ENCODE results near the gene CCR5. TPM values are rescaled to one million over a fixed set of nuclear protein-coding genes. Genes with fewer than 3 reads are reported as not detected.

CCR5 gene
- polyA plus RNA-seq, 3 donors: 1.2 to 3.6 (median 3.1) TPM

DNA sequence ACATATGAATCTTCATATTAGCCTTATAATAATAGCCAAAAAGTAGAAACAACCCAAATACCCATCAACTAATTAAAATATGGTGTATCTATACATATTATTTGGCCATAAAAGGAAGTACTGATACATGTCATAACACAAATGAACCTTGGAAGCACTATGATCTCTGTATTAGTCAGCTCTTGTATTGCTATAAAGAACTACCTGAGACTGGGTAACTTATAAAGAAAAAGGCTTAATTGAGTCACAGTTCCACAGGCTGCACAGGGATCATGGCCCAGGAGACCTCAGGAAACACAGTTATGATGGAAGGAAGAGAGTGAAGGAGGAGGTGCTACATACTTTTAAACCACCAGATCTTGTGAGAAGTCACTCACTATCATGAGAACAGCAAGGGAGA is 32.8 kb upstream of the CCR5 start:
- no peak overlapping the region for H3K27ac ChIP-seq (ENCODE audit: low read depth in 1 of 2, low read length in 2 of 2)
- H3K27me3 ChIP-seq (ENCODE audit: control insufficient read depth in 2 of 2, insufficient read depth in 2 of 2, low read length in 2 of 2): no peaks in the 10 kb centered on the region
- H2AFZ ChIP-seq (ENCODE audit: insufficient read depth, low read depth, low read length, poor library complexity, severe bottlenecking): no peak overlapping the region
- peaks cover 0 to 13% of the 10 kb centered on the region in 2 donors for H3K4me1 ChIP-seq (ENCODE audit: control insufficient read depth in 1 of 2, insufficient read depth in 2 of 2, low read length in 2 of 2)
- Mint-ChIP-seq H3K27me3 (ENCODE audit: low read depth in 3 of 3) (no peaks in the 10 kb centered on the region), H3K9me3 (peaks cover 22 to 26% (median 24%) of the 10 kb centered on the region in 7 donors), H3K36me3 (peaks cover 6 to 17% of the 10 kb centered on the region in 2 donors), H3K4me3 (no peak overlapping the region), H3K4me1 (peaks cover 14% of the 10 kb centered on the region), H3K27ac (no peak overlapping the region)
- H3K4me2 ChIP-seq (replicated peaks; ENCODE audit: extremely low read depth, low read length, poor library complexity, severe bottlenecking): no peak overlapping the region
- intact Hi-C loops (cut with micrococcal nuclease): no loop called here
- no peak overlapping the region for H3K9ac ChIP-seq (ENCODE audit: insufficient read depth, low read length, poor library complexity, severe bottlenecking)
- no peaks in the 10 kb centered on the region for H4K20me1 ChIP-seq (ENCODE audit: insufficient read depth, low read length)
- no peak overlapping the region for H3K4me3 ChIP-seq (replicated peaks in 1 of 3; ENCODE audit: low read depth in 2 of 3, low read length in 3 of 3)
- H3K36me3 ChIP-seq (replicated peaks in 1 of 2; ENCODE audit: control insufficient read depth in 1 of 2, insufficient read depth in 2 of 2, low read length in 2 of 2): peaks cover 0 to 12% of the 10 kb centered on the region in 2 donors
- no peak for DNase-seq
- peaks cover 19 to 23% of the 10 kb centered on the region in 2 donors for H3K9me3 ChIP-seq (replicated peaks in 1 of 2; ENCODE audit: control insufficient read depth in 1 of 2, insufficient read depth in 1 of 2, low read length in 2 of 2)
- H3K79me2 ChIP-seq (ENCODE audit: insufficient read depth, low read length): no peaks in the 10 kb centered on the region
- no peak for TF ChIP-seq CTCF (IDR thresholded peaks at IDR 0.05)

GRCh38 chr3:46338840-46339239 is 31.9 kb upstream of the CCR5 start:
- peaks cover 6 to 17% of the 10 kb centered on the region in 2 donors for H3K36me3 Mint-ChIP-seq
- H3K9ac ChIP-seq (ENCODE audit: insufficient read depth, low read length, poor library complexity, severe bottlenecking): no peak overlapping the region
- H3K4me3 Mint-ChIP-seq: no peak overlapping the region
- no peaks in the 10 kb centered on the region for H4K20me1 ChIP-seq (ENCODE audit: insufficient read depth, low read length)
- WGBS (ENCODE audit: insufficient coverage): 100% methylated on average over 1 of the region's 1 CpG
- H2AFZ ChIP-seq (ENCODE audit: insufficient read depth, low read depth, low read length, poor library complexity, severe bottlenecking): no peak overlapping the region
- TF ChIP-seq CTCF (IDR thresholded peaks at IDR 0.05): no peak
- H3K27me3 Mint-ChIP-seq (ENCODE audit: low read depth in 3 of 3): no peaks in the 10 kb centered on the region
- no peaks in the 10 kb centered on the region for H3K27me3 ChIP-seq (ENCODE audit: control insufficient read depth in 2 of 2, insufficient read depth in 2 of 2, low read length in 2 of 2)
- intact Hi-C loops (cut with micrococcal nuclease): no loop called here
- peaks cover 0 to 6% of the 10 kb centered on the region in 2 donors for H3K4me1 ChIP-seq (ENCODE audit: control insufficient read depth in 1 of 2, insufficient read depth in 2 of 2, low read length in 2 of 2)
- H3K4me2 ChIP-seq (replicated peaks; ENCODE audit: extremely low read depth, low read length, poor library complexity, severe bottlenecking): no peak overlapping the region
- peaks cover 6% of the 10 kb centered on the region for H3K4me1 Mint-ChIP-seq
- peaks cover 0 to 12% of the 10 kb centered on the region in 2 donors for H3K36me3 ChIP-seq (replicated peaks in 1 of 2; ENCODE audit: control insufficient read depth in 1 of 2, insufficient read depth in 2 of 2, low read length in 2 of 2)
- no peak overlapping the region for H3K4me3 ChIP-seq (replicated peaks in 1 of 3; ENCODE audit: low read depth in 2 of 3, low read length in 3 of 3)
- H3K79me2 ChIP-seq (ENCODE audit: insufficient read depth, low read length): no peaks in the 10 kb centered on the region
- no peak for DNase-seq
- no peak overlapping the region for H3K27ac ChIP-seq (ENCODE audit: low read depth in 1 of 2, low read length in 2 of 2)
- H3K9me3 Mint-ChIP-seq: peaks cover 22 to 26% (median 24%) of the 10 kb centered on the region in 7 donors
- peaks cover 19 to 23% of the 10 kb centered on the region in 2 donors for H3K9me3 ChIP-seq (replicated peaks in 1 of 2; ENCODE audit: control insufficient read depth in 1 of 2, insufficient read depth in 1 of 2, low read length in 2 of 2)
- H3K27ac Mint-ChIP-seq: no peak overlapping the region

All from CD14-positive monocyte (primary cell).